A549 treated with RU486 at 1 μM for 4 hours (cell line): ENCODE measurements around the gene PLA2G5. TPM values are rescaled to one million over a fixed set of nuclear protein-coding genes. Genes with fewer than 3 reads are reported as not detected.

Source experiments
- total RNA-seq: library from RNA; stranded (reverse); fragments of 200-300 nt; extraction: Qiagen RNA extraction; gene quantifications from 5 replicates; pipeline ENCODE4 v1.2.3, GENCODE V29; 2022; ENCODE audit warnings: low read depth

The PLA2G5 gene, protein sequence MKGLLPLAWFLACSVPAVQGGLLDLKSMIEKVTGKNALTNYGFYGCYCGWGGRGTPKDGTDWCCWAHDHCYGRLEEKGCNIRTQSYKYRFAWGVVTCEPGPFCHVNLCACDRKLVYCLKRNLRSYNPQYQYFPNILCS
- total RNA-seq: not detected in 5 replicates

DNA sequence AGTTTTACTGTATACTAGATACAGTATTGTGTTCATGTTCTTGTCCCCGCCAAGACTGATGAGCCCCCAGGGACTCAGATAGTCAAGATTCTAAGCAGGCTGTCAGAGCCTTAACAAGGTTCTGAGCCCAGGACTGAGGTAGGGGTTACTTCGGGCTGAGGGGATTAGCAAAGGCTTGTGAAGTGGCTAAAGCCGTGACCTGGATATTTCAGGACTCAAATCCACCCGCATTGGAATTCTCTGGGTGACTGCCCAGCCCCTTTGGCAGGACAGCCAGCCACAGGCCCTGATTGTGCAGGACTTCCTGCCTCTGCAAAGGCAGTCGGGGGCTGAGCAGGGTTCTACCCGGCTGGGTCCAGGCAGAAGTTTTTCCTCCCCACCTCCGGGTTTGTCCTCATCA, at the start of gene PLA2G5:
TSS of gene PLA2G5 (plus strand) at position 321 of the 400 bp plus-strand sequence. CDS start 14,637 bp downstream, outside the sequence.

DNA sequence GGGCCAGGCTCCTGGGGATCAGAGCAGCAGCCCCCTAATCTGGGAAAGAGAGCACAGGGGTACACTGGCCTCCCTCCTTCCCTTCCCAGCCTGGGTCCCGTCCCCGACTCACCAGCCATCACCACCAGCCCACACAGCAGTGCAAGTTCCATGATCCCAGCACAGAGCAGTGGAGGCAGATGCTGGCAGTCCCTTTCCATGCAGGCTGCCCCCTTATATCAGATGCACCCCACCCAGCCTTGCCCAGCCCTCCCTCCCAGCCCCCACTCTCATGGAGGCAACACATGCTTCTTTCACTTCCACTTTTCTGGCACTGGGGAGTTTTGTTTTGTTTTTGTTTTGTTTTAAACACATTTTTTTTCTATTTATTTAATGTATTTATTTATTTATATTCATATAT, 49.4 kb downstream of the PLA2G5 start, which contains the start of gene PLA2G2D:
TSS of gene PLA2G2D (minus strand) at position 190 of the 400 bp plus-strand sequence. CDS start at position 152, 38 bp downstream.

DNA sequence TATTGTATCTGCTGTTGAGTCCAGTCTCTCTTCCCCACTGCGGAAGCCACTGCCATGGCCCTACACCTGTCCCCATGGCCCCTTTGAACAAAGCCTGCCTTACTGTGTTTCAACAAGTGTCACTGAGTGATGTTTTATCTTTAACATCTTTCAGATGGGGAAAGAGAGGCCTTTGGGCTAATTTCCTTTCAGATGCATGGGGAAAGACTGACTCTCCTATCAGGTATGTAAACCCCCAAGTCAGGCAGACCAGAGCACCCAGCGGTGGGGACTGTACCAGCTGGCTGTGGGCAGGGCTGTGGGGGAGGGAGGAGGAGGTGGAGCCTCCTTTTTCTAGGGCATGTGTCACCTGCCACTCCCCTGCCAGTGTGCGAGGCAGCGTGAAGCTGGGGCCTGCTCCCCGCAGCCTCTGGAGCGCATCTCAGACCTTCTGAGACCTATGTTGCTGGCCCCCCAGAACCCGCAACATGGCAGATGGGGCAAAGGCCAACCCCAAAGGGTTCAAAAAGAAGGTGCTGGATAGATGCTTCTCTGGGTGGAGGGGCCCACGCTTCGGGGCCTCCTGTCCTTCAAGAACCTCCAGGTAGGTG, 69.1 kb downstream of the PLA2G5 start, which contains the start of gene PLA2G2F:
TSS of gene PLA2G2F (plus strand) at position 363 of the 590 bp plus-strand sequence. CDS start at position 468, 105 bp downstream.

Other genes with a start within 250 kb of the PLA2G5 start
- gene OTUD3, start 187.8 kb upstream of the PLA2G5 start, total RNA-seq: 2.6 to 4.0 TPM (median 2.7 TPM) in 5 replicates
- not detected in 5 replicates for gene PLA2G2E, start 146.6 kb upstream of the PLA2G5 start, total RNA-seq
- not detected in 5 replicates for gene PLA2G2A, start 90.6 kb upstream of the PLA2G5 start, total RNA-seq
- not detected in 5 replicates for gene PLA2G2D, start 49.3 kb downstream of the PLA2G5 start, total RNA-seq
- gene PLA2G2F, start 69.1 kb downstream of the PLA2G5 start, total RNA-seq: not detected in 5 replicates
- gene UBXN10, start 115.9 kb downstream of the PLA2G5 start, total RNA-seq: not detected in 5 replicates
- not detected in 5 replicates for gene PLA2G2C, start 116.3 kb downstream of the PLA2G5 start, total RNA-seq
- not detected in 5 replicates for gene VWA5B1, start 220.7 kb downstream of the PLA2G5 start, total RNA-seq